ENCODE results near the gene CNTNAP2.
"Not testable (repeated sequence)": the region's sequence is repeated elsewhere in the genome, so short reads cannot be mapped to it uniquely, and the experiment has no call there.

CNTNAP2 gene

DNA sequence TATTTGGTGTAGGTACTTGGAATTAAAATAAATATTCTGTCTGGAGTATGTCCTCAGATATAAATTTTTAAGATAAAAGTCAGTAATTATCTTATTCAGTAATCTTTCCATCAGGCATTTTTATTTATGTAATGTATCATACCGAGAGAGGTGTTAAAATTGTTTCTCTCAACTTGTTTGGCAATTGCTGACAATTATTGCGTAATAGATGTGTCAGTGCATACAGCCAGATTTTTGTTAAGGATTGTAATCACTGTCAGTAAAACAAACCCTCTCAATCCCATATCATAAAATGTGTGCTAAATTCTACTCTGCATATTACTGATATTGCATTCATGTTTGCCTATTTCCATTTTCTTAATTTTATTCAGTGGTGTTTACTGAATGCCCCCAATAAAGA is 69.2 kb downstream of the CNTNAP2 start:
- TF ChIP-seq, protein P1, sequence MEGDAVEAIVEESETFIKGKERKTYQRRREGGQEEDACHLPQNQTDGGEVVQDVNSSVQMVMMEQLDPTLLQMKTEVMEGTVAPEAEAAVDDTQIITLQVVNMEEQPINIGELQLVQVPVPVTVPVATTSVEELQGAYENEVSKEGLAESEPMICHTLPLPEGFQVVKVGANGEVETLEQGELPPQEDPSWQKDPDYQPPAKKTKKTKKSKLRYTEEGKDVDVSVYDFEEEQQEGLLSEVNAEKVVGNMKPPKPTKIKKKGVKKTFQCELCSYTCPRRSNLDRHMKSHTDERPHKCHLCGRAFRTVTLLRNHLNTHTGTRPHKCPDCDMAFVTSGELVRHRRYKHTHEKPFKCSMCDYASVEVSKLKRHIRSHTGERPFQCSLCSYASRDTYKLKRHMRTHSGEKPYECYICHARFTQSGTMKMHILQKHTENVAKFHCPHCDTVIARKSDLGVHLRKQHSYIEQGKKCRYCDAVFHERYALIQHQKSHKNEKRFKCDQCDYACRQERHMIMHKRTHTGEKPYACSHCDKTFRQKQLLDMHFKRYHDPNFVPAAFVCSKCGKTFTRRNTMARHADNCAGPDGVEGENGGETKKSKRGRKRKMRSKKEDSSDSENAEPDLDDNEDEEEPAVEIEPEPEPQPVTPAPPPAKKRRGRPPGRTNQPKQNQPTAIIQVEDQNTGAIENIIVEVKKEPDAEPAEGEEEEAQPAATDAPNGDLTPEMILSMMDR (conservative IDR thresholded peaks at IDR 0.05; ENCODE audit: low read depth, low read length): no peak
- peak; percentile 48 for DNase-seq (ENCODE audit: low read depth)
- H3K4me3 ChIP-seq (ENCODE audit: low read depth, low read length): no peak overlapping the region

GRCh38 chr7:146191428-146191827 is 74.8 kb downstream of the CNTNAP2 start:
- H3K4me3 ChIP-seq (ENCODE audit: low read depth, low read length); DNase-seq (ENCODE audit: low read depth): not testable (repeated sequence)

DNA sequence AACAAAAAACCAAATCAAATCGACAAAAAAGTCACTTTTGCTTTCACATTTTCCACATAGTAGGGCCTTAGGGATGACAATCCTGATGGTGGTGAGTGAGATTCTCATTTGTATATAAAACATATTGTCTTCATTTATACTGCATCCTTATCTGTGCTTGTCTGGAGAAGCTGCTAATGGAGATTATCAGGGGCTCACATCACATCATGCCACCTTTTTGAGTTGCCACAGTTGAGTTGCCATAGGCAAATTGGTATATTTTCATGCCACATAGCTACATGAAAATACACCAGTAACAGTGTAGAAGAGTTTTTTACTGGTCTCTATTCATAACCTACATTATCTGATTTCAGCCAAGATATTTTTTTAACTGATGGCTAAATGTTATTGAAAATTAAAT is 85.3 kb downstream of the CNTNAP2 start:
- DNase-seq (ENCODE audit: low read depth): no peak
- TF ChIP-seq, protein P1 (conservative IDR thresholded peaks at IDR 0.05; ENCODE audit: low read depth, low read length): no peak
- H3K4me3 ChIP-seq (ENCODE audit: low read depth, low read length): no peak overlapping the region

DNA sequence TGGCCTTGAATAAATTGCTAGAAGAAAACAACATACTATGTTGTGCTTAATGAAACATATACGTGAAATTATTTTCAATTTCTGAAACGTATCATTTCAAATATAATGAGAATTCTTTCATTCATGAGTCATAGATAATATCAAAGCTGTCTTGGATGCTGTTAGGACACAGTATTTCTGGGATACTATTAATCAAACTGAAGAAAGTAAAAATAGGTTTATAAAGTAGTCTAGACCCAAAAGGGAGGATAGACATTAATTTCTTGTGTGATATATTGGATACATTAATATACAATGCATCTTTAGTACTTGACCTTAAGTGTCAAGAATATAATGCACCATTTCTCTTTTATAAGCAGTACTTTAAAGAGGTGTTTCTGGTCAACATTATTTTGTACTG is 89.7 kb downstream of the CNTNAP2 start:
- H3K4me3 ChIP-seq (ENCODE audit: low read depth, low read length): no peak overlapping the region
- no peak for DNase-seq (ENCODE audit: low read depth)
- TF ChIP-seq, protein P1 (conservative IDR thresholded peaks at IDR 0.05; ENCODE audit: low read depth, low read length): no peak

GRCh38 chr7:146208492-146208891 is 91.9 kb downstream of the CNTNAP2 start:
- DNase-seq (ENCODE audit: low read depth): no peak
- TF ChIP-seq, protein P1 (conservative IDR thresholded peaks at IDR 0.05; ENCODE audit: low read depth, low read length): no peak
- H3K4me3 ChIP-seq (ENCODE audit: low read depth, low read length): no peak overlapping the region

DNA sequence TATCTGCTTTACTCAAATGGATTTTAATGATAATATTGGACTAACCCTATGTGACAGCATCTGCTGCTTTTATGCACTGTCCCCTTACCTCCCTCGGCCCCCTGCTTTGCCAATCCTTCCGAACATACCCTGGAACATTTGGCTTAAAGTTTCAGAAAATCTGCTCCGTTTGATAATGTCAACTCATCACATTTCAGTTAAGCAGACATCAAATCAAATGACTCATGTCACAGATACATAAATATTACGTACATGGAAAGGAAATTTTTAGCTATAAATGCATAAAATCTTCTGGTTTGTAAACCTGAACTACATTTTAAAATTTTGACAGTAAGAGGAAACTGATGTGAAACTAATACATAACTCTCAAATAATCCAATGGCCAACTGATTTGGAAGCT is 98.2 kb downstream of the CNTNAP2 start:
- TF ChIP-seq, protein P1 (conservative IDR thresholded peaks at IDR 0.05; ENCODE audit: low read depth, low read length): no peak
- DNase-seq (ENCODE audit: low read depth): no peak

GRCh38 chr7:146216396-146217041 is 99.9 kb downstream of the CNTNAP2 start:
- DNase-seq (ENCODE audit: low read depth): no peak
- TF ChIP-seq, protein P1 (conservative IDR thresholded peaks at IDR 0.05; ENCODE audit: low read depth, low read length): no peak

More for the DNA sequence above, 98.2 kb downstream of the CNTNAP2 start:
- H3K4me3 ChIP-seq (ENCODE audit: low read depth, low read length): no peak overlapping the region

More at GRCh38 chr7:146216396-146217041, 99.9 kb downstream of the CNTNAP2 start:
- H3K4me3 ChIP-seq (ENCODE audit: low read depth, low read length): no peak overlapping the region

All from choroid plexus epithelial cell (primary cell).